Hepatocyte (in vitro differentiated cells): Measurements from ENCODE around the gene RIPPLY3.
A peak's percentile ranks its signal among the peaks of the same experiment; 100 is the strongest.

Experiments used
- CTCF ChIP-seq: fragments of 200-600 bp; sonication (generic); IDR thresholded peaks from 2 replicates; pipeline ENCODE4 v1.5.1; 2016; ENCODE audit warnings: antibody characterized with exemption, mild to moderate bottlenecking; ENCODE audit not compliant: poor library complexity
- EZH2 ChIP-seq: fragments of 200-600 bp; sonication (generic); IDR thresholded peaks from 2 replicates; pipeline ENCODE4 v1.6.1; 2016; ENCODE audit warnings: antibody characterized with exemption, mild to moderate bottlenecking, borderline replicate concordance

GRCh38 chr21:36989699-36990507, 16.6 kb upstream of the RIPPLY3 start:
- TF ChIP-seq CTCF = peak; percentile 69
- no peak for TF ChIP-seq EZH2
